ENCODE data around the gene OSTC.

Gene OSTC

GRCh38 chr4:108650212-108651013, at the start of gene OSTC:
Gene OSTC (plus strand): TSS chr4:108650599. CDS start chr4:108650656, 57 bp downstream.
- DNase-seq (ENCODE audit: low read depth in 2 of 2): peak; percentile 83 to 84

GRCh38 chr4:108601106-108601505, 49.3 kb upstream of the OSTC start:
- no peak for DNase-seq (ENCODE audit: low read depth in 2 of 2)

DNA sequence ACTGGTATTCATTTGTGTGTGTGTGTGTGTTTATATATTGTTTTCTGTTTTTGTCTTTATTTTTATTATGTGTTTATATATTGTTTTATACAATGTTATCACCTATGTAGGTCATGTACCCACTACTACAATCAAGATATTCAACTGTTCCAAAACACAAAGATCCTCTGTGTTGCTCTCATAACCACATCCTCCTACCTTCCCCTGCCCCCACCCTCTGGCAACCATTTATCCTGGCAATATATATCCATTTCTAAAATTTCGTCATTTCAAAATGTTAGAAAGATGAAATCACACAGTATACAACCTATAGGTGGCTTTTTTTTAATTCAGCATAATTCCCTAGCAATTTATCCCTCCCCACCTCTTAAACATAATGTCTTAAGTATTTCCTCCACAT, 48.9 kb upstream of the OSTC start:
- no peak for DNase-seq (ENCODE audit: low read depth in 2 of 2)

DNA sequence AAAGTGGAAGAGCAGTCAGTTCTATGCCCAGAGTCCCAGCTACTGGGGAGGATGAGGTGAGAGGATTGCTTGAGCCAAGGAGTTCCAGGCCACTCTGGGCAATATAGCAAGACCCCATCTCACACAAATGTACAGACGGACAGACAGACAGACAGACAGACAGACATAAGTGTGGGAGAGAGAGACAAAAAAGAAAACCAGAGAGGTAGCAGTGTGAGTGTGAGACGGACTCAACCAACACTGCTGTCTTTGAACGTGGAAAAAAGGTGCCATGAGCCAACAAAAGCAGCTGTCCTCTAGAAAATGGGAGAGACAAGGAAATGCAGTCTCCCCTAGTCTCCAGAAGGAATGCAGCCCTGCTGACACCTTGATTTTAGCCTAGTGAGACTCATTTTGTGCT, 48.2 kb upstream of the OSTC start:
- DNase-seq (ENCODE audit: low read depth in 2 of 2): no peak

GRCh38 chr4:108607079-108607815, 43.2 kb upstream of the OSTC start:
- no peak for DNase-seq (ENCODE audit: low read depth in 2 of 2)

DNA sequence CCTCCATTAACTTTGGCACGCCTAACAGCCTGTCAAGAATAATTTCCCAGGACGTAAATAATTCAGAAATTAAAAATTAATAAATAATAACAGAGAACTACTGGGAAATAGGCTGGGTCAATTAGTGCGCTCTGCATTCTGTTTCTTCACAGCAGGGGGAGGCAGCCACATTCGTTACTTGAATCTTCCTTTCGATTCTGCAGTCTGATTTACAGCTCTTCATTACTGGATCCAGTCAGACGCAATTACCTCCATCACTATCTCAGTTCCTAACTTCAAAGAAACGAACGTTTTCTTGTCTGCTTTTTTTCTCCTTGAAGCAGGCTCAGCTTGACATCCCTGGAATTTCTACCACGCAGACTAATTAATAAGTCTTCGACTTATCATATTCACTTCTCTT, 39.0 kb upstream of the OSTC start:
- no peak for DNase-seq (ENCODE audit: low read depth in 2 of 2)

GRCh38 chr4:108612365-108612764, 38.0 kb upstream of the OSTC start:
- no peak for DNase-seq (ENCODE audit: low read depth in 2 of 2)

- no peak for DNase-seq (ENCODE audit: low read depth in 2 of 2)
Measured at GRCh38 chr4:108619372-108620100, 30.9 kb upstream of the OSTC start.

DNA sequence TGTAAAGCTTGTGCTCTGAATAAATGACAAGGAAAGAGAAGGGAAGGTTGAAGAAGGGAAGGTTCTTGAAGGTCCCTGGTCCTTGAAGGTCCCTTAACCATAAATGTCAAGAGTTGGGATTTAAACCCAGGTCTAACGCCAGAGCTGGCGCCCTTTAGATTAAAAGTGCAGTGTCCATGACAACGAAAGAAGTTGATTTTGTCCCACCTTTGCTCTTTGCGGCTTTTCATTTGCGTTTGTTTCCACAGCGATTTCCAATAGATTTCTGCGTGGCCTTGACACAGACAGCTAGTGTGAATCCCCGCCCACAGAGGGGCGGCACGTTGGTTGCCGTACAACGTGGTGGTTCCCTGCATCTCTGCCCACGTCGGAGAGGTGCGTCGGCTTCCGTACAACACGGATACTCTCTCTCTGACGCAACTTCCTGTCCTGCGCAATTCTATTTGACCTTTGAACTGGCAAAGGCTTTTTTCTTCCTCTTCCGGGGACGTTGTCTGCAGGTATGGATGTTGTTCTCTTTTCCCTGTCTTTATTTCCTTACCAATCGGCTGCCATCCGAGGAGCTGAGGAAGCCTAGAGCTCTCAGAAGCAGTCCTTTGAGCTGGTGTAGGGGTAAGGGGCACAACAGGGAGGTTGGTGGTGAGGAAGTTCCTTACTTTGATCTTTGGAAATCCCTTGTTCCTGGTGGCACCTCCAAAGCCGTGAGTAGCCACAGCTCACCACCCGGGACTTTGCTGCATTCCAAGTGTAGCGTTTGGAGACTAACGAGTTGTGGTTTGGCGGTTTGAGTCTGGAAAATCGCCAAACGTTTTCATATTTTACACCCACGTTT, 30.1 kb upstream of the OSTC start, which contains the start of gene RPL34:
Gene RPL34 (plus strand): TSS at position 476 of the 832 bp plus-strand sequence. CDS start 1,384 bp downstream, outside the sequence.
- peak; percentile 97 to 98 for DNase-seq (ENCODE audit: low read depth in 2 of 2)

DNA sequence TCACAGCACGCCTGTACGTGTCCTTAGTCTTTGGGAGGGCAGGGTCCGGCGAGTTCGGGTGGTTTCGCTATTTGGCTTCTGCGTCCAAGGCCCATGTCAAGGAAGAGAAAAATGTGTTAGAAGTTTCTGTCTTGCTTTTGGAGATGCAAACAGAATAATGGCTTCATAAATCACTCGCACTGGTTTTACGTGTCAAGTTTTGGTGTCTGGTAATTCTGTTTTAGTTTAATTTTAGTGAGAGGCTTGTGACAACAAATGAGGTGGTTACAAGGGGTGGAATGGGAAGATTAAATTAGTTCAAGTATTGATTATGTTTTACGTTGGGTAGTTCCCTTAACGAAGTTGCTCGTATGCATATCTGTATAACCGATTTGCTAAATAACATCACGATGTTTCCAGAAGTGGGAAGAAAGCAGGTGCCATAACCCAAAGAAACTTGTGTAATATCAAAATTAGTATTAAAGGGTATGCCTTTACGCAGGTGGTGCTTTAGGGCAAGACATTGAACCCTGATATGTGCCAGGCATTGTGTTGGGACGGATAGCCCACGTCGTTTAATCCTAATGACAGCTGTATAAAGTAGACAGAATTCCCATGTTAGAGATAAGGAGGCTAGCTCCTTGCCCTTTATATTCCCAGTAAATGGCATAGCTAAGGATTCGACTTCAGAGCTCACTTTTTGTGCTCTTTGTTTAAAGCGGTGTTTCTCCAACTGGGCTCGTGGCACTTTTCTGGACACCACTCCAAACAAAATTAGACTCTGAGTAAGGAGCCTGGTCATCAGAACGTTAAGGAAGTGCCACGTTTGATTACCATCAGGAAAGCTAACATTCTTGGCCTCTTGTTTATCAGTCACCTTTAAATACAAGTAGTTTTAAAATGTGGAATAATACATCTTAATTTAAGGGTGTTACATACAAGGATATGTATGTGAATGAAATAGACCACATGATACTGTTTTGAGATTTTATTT, 29.2 kb upstream of the OSTC start:
- DNase-seq (ENCODE audit: low read depth in 2 of 2): no peak

- no peak for DNase-seq (ENCODE audit: low read depth in 2 of 2)
Measured at GRCh38 chr4:108622022-108622421, 28.4 kb upstream of the OSTC start.

- DNase-seq (ENCODE audit: low read depth in 2 of 2): no peak
Measured at GRCh38 chr4:108622828-108623227, 27.6 kb upstream of the OSTC start.

- DNase-seq (ENCODE audit: low read depth in 2 of 2): no peak
Measured at GRCh38 chr4:108624263-108625056, 25.9 kb upstream of the OSTC start.

GRCh38 chr4:108626056-108626455, 24.3 kb upstream of the OSTC start:
- no peak for DNase-seq (ENCODE audit: low read depth in 2 of 2)

- no peak for DNase-seq (ENCODE audit: low read depth in 2 of 2)
Measured at GRCh38 chr4:108628411-108628810, 22.0 kb upstream of the OSTC start.

DNA sequence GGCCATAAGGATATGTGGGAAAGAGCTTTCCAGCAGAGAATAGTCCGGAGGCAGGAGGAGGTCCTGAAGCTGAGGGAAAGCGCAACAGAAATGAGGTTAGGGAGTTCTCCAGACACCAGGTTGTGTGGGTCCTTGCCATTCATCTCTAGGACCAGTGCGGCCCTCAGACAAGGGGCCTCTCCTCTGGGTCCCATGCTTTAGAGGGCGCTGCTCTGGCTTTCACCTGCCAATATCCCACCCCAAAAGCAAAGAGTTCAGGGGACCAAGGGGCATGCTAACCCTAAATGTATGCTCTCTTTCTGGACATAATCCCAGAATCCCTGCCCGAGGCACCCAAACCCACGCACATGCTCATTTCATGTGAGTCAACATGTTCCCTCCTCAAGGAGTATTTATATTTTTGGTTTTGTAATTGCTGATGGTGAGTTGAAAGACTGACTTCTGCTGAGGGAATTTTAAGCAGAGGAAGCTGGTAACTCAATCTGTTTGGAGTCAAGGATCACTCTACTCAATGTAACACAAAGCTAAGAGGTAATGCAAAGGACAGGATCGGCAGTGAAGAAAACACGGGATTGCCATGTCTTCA, 15.2 kb upstream of the OSTC start:
- DNase-seq (ENCODE audit: low read depth in 2 of 2): no peak

DNA sequence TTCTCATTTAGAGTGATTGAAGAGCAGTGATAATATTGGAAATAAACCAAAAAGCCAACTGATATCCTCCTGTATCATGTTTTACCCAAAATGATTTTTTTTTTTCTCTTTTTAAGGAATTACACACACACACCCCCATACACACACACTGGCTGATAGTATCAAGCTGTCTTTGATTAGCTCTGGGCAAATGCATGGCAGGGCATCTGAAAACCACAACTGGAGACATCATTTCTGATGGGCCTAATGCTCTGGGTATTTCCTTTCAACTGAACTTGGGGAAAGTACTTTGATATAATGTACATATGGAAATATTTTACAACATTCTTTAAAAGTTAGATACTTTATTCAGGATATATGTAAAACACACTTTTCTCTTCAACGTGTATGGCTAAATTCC, 14.2 kb upstream of the OSTC start:
- DNase-seq (ENCODE audit: low read depth in 2 of 2): no peak

- no peak for DNase-seq (ENCODE audit: low read depth in 2 of 2)
Measured at GRCh38 chr4:108637856-108638255, 12.5 kb upstream of the OSTC start.

DNA sequence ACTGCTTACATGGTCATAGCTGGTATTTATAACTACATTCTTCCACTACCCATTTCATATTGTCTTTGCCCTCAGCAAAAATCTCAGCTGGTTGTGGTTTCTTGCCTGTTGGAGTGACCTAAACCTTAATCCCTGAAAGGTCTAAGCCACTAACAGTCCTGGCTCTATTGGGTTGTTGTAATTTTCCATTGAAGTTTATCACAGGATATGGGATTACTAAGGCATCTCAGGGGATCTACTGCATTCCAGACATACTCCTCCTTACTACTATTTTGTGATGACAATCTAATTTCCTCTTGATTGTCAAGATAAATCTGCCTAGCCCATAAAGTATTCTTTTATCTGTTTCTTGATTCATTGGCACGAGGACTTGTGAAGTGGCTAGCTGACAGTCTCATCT, 6.2 kb upstream of the OSTC start:
- no peak for DNase-seq (ENCODE audit: low read depth in 2 of 2)
